H1 (cell line): Measurements from ENCODE around the gene NUB1. TPM values are rescaled to one million over a fixed set of nuclear protein-coding genes. Genes with fewer than 3 reads are reported as not detected.

Source experiments
- RAD21 ChIP-seq, 2 experiments: IDR thresholded peaks in 1 of 2; conservative IDR thresholded peaks in 1 of 2; 2 replicates each; pipeline ENCODE4 v1.6.1; 2011; ENCODE audit warnings: low read depth in 2 of 2, low read length in 2 of 2, improper control_type of control experiment in 1 of 2, inconsistent platforms in 1 of 2, mild to moderate bottlenecking in 1 of 2, moderate library complexity in 1 of 2
- SIN3A ChIP-seq, 2 experiments: IDR thresholded peaks in 1 of 2; conservative IDR thresholded peaks in 1 of 2; 2 replicates each; pipeline ENCODE4 v1.6.1; 2011 to 2012; ENCODE audit warnings: low read length in 2 of 2, improper control_type of control experiment in 1 of 2, low read depth in 1 of 2, mild to moderate bottlenecking in 1 of 2
- ZNF274 ChIP-seq: IDR thresholded peaks from 2 replicates; pipeline ENCODE4 v1.7.0; 2012; ENCODE audit warnings: low read length, borderline replicate concordance; ENCODE audit errors: extremely low read depth
- polyA plus RNA-seq, 7 experiments: library from polyadenylated mRNA; depleted of rRNA in 3 of 7; stranded (reverse) in 5 of 7; unstranded in 2 of 7; fragments of >200 nt in 5 of 7; fragments of 200-250 nt in 2 of 7; gene quantifications; 1 replicate in 5 of 7; 2 replicates in 1 of 7; 4 replicates in 1 of 7; pipeline versions ENCODE4 v1.2.1 to v1.2.3, GENCODE V29; 2011 to 2013; ENCODE audit warnings: missing spikeins in 2 of 7, mixed read lengths in 2 of 7
- total RNA-seq: library from RNA; stranded (reverse); fragmentation: NEBNext Ultra II Directional; extraction: Animal tissue kit (Norgen Biotek cat#: 25700); gene quantifications from 2 replicates; pipeline ENCODE4 v1.2.1, GENCODE V29; 2021
- TF ChIP-seq, protein P1 (sequence below): fragments of 300-600 bp; sonication (generic); IDR thresholded peaks from 2 replicates; pipeline ENCODE4 v1.7.1; 2012; ENCODE audit warnings: low read length, moderate library complexity, mild to moderate bottlenecking, inconsistent platforms; ENCODE audit not compliant: insufficient replicate concordance
- TF ChIP-seq, protein P2 (sequence below): IDR thresholded peaks from 2 replicates; pipeline ENCODE4 v1.6.1; 2012; ENCODE audit warnings: inconsistent platforms

The NUB1 gene
- total and polyA plus RNA-seq, 2 of the 8 experiments (the other 6 are each of a cell fraction or from before 2014, with no cell fraction given) = 22.1 to 43.5 TPM

DNA sequence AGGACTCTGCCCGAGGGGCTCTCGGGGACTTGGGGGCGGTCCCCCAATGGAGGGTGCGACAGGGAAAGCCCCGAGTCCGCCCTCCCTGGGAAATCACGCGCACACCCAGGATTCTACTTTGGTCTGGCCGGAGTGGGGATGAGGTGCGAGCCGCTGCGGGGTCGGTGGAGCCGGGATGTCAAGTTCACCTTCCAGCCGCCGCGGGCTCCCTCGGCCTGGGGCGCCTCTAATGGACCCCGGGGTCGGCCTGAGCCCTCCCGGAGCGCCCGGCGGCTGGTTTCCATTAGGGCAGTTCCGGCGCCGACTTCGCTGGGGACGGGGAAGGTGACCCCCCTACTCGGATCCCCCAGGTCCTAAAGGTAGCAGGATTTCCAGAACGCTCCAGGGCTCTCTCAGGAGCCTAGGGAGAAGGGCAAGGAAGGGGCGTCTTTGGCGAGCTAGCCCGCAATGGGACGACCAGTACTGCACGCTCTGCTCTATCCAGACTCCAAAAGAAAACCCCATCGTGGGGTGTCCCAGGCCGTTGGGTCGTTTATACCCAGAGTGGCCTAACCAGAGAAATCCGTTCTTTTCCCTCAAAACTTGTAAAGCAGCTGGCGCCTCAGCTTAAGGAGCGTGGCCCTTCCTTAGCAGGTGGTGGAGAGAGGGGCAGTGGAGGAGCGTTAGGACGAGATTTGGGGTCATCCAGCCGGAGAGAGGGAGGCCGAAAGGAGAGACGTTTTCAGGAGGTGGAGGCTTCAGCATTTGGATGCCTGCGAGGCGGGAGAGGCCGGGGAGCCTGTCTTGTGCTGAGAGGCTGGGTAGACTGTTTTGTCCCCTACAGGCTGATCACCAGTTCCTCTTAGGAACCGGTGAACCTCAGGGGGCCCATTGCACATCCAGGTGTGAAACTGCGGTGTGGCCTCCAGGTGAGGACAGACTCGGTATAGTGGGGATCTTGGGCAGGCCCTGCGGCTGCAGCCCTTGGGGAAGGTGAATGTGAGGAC lies 69.1 kb downstream of the NUB1 start (continued):
- TF ChIP-seq, protein P1, sequence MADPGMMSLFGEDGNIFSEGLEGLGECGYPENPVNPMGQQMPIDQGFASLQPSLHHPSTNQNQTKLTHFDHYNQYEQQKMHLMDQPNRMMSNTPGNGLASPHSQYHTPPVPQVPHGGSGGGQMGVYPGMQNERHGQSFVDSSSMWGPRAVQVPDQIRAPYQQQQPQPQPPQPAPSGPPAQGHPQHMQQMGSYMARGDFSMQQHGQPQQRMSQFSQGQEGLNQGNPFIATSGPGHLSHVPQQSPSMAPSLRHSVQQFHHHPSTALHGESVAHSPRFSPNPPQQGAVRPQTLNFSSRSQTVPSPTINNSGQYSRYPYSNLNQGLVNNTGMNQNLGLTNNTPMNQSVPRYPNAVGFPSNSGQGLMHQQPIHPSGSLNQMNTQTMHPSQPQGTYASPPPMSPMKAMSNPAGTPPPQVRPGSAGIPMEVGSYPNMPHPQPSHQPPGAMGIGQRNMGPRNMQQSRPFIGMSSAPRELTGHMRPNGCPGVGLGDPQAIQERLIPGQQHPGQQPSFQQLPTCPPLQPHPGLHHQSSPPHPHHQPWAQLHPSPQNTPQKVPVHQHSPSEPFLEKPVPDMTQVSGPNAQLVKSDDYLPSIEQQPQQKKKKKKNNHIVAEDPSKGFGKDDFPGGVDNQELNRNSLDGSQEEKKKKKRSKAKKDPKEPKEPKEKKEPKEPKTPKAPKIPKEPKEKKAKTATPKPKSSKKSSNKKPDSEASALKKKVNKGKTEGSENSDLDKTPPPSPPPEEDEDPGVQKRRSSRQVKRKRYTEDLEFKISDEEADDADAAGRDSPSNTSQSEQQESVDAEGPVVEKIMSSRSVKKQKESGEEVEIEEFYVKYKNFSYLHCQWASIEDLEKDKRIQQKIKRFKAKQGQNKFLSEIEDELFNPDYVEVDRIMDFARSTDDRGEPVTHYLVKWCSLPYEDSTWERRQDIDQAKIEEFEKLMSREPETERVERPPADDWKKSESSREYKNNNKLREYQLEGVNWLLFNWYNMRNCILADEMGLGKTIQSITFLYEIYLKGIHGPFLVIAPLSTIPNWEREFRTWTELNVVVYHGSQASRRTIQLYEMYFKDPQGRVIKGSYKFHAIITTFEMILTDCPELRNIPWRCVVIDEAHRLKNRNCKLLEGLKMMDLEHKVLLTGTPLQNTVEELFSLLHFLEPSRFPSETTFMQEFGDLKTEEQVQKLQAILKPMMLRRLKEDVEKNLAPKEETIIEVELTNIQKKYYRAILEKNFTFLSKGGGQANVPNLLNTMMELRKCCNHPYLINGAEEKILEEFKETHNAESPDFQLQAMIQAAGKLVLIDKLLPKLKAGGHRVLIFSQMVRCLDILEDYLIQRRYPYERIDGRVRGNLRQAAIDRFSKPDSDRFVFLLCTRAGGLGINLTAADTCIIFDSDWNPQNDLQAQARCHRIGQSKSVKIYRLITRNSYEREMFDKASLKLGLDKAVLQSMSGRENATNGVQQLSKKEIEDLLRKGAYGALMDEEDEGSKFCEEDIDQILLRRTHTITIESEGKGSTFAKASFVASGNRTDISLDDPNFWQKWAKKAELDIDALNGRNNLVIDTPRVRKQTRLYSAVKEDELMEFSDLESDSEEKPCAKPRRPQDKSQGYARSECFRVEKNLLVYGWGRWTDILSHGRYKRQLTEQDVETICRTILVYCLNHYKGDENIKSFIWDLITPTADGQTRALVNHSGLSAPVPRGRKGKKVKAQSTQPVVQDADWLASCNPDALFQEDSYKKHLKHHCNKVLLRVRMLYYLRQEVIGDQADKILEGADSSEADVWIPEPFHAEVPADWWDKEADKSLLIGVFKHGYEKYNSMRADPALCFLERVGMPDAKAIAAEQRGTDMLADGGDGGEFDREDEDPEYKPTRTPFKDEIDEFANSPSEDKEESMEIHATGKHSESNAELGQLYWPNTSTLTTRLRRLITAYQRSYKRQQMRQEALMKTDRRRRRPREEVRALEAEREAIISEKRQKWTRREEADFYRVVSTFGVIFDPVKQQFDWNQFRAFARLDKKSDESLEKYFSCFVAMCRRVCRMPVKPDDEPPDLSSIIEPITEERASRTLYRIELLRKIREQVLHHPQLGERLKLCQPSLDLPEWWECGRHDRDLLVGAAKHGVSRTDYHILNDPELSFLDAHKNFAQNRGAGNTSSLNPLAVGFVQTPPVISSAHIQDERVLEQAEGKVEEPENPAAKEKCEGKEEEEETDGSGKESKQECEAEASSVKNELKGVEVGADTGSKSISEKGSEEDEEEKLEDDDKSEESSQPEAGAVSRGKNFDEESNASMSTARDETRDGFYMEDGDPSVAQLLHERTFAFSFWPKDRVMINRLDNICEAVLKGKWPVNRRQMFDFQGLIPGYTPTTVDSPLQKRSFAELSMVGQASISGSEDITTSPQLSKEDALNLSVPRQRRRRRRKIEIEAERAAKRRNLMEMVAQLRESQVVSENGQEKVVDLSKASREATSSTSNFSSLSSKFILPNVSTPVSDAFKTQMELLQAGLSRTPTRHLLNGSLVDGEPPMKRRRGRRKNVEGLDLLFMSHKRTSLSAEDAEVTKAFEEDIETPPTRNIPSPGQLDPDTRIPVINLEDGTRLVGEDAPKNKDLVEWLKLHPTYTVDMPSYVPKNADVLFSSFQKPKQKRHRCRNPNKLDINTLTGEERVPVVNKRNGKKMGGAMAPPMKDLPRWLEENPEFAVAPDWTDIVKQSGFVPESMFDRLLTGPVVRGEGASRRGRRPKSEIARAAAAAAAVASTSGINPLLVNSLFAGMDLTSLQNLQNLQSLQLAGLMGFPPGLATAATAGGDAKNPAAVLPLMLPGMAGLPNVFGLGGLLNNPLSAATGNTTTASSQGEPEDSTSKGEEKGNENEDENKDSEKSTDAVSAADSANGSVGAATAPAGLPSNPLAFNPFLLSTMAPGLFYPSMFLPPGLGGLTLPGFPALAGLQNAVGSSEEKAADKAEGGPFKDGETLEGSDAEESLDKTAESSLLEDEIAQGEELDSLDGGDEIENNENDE = no peak
- TF ChIP-seq, protein P2, sequence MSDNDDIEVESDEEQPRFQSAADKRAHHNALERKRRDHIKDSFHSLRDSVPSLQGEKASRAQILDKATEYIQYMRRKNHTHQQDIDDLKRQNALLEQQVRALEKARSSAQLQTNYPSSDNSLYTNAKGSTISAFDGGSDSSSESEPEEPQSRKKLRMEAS = no peak
- peak in 1 of 2 experiments; percentile 4; a peak in 1 of 4 replicates for TF ChIP-seq RAD21 (IDR thresholded peaks at IDR 0.05 in 1 of 2, conservative IDR thresholded peaks at IDR 0.05 in 1 of 2; ENCODE audit: low read depth in 2 of 2, low read length in 2 of 2)
- TF ChIP-seq ZNF274 = no peak
- TF ChIP-seq SIN3A (conservative IDR thresholded peaks at IDR 0.05 in 1 of 2, IDR thresholded peaks at IDR 0.05 in 1 of 2; ENCODE audit: low read depth in 1 of 2, low read length in 2 of 2) = 0 out of 4 replicates have a peak, but pooled peaks of 1 of the 2 experiments have one; percentile 34
